GM12878 (cell line): Measurements from ENCODE around the gene EYS. TPM values are rescaled to one million over a fixed set of nuclear protein-coding genes. Genes with fewer than 3 reads are reported as not detected.

Source experiments
- ATAC-seq: fragments of 200-7000 bp; cut with Tn5 transposase; 3 replicates; pipeline ENCODE4 v1.9.1; 2020; ENCODE audit warnings: mild to moderate bottlenecking, moderate library complexity
- BruUV-seq: library from RNA; stranded (reverse); fragments of 400-500 nt; replicated peaks from 2 replicates; lab custom pipeline; 2021; lab: Mats Ljungman, UMichigan
- CTCF ChIA-PET: fragments of 300-600 bp; sonication (Branson Sonifier 250); formaldehyde crosslinking; extraction: SDS; loops from one replicate; lab custom pipeline; 2021; ENCODE audit warnings: inconsistent platforms; lab: Yijun Ruan, JAX
- POLR2A ChIA-PET: fragments of 350-600 bp; formaldehyde crosslinking; extraction: SDS; loops from one replicate; lab custom pipeline; 2021; ENCODE audit warnings: inconsistent platforms; lab: Charles Lee
- RAD21 ChIA-PET: fragments of 300-600 bp; sonication (Branson Sonifier 250); formaldehyde crosslinking; loops from one replicate; lab custom pipeline; 2023; ENCODE audit warnings: antibody characterized with exemption; ENCODE audit not compliant: unreplicated experiment; lab: Charles Lee
- SMC1A ChIA-PET: fragments of 300-600 bp; sonication (Branson Sonifier 250); formaldehyde crosslinking; loops from one replicate; lab custom pipeline; 2023; ENCODE audit not compliant: unreplicated experiment, uncharacterized antibody; lab: Charles Lee
- DNase-seq: peaks from one replicate; pipeline ENCODE4 v3.0.0-alpha.2; 2011; ENCODE audit warnings: low read depth, low spot score
- FAIRE-seq: peaks from 3 replicates; lab custom pipeline; 2011; peaks lifted over from hg19 to GRCh38; lab: Jason Lieb, UNC
- H2AFZ ChIP-seq: 2 replicates; pipeline ENCODE4 v1.6.0; 2011; ENCODE audit warnings: low read depth, low read length, control low read depth; ENCODE audit not compliant: control insufficient read depth
- H3K27ac ChIP-seq: 2 replicates; pipeline ENCODE4 v1.5.1; 2011; ENCODE audit warnings: control low read depth; ENCODE audit not compliant: control insufficient read depth, insufficient read depth
- H3K27me3 ChIP-seq, 2 experiments: replicated peaks in 1 of 2; 2 replicates each; pipeline versions ENCODE4 v1.6.0 to v1.6.1; 2011; ENCODE audit warnings: low read length in 1 of 2; ENCODE audit not compliant: control insufficient read depth in 2 of 2, insufficient read depth in 2 of 2
- H3K36me3 ChIP-seq, 2 experiments: 2 replicates each; pipeline ENCODE4 v1.5.1; 2011; ENCODE audit warnings: low read length in 1 of 2; ENCODE audit not compliant: control insufficient read depth in 2 of 2, insufficient read depth in 2 of 2
- H3K4me1 ChIP-seq: 2 replicates; pipeline ENCODE4 v1.6.1; 2011; ENCODE audit warnings: mild to moderate bottlenecking, low read length, moderate library complexity, mixed read lengths; ENCODE audit not compliant: control insufficient read depth, insufficient read depth
- H3K4me2 ChIP-seq: 2 replicates; pipeline ENCODE4 v1.6.0; 2011; ENCODE audit warnings: control low read depth; ENCODE audit not compliant: control insufficient read depth, insufficient read depth
- H3K4me3 ChIP-seq: fragments of 200-600 bp; sonication (generic); 2 replicates; pipeline ENCODE4 v1.5.1; 2016
- H3K79me2 ChIP-seq: 2 replicates; pipeline ENCODE4 v1.6.0; 2011; ENCODE audit warnings: low read length; ENCODE audit not compliant: control insufficient read depth, insufficient read depth
- H3K9ac ChIP-seq: 2 replicates; pipeline ENCODE4 v1.8.0; 2011; ENCODE audit warnings: low read length, control low read depth, mixed read lengths; ENCODE audit not compliant: control insufficient read depth, insufficient read depth
- H3K9me3 ChIP-seq: replicated peaks from 3 replicates; pipeline ENCODE4 v1.5.1; 2011; ENCODE audit warnings: mild to moderate bottlenecking, low read length; ENCODE audit not compliant: control insufficient read depth, insufficient read depth
- H4K20me1 ChIP-seq: 2 replicates; pipeline ENCODE4 v1.6.0; 2011; ENCODE audit not compliant: control insufficient read depth, insufficient read depth
- ASH2L ChIP-seq: fragments of 300-600, 200-600 bp; sonication (generic); IDR thresholded peaks from 2 replicates; pipeline ENCODE4 v1.6.1; 2017; ENCODE audit warnings: low read depth, mild to moderate bottlenecking, borderline replicate concordance
- BCL11A ChIP-seq: IDR thresholded peaks from 2 replicates; pipeline ENCODE4 v1.6.1; 2011; ENCODE audit warnings: low read depth, low read length
- BMI1 ChIP-seq: fragments of 450-650 bp; IDR thresholded peaks from 2 replicates; pipeline ENCODE4 v1.6.1; 2016; ENCODE audit warnings: mild to moderate bottlenecking, moderate library complexity, borderline replicate concordance
- DPF2 ChIP-seq: fragments of 450-650 bp; IDR thresholded peaks from 2 replicates; pipeline ENCODE4 v1.6.1; 2017; ENCODE audit warnings: mild to moderate bottlenecking
- ETV6 ChIP-seq, 2 experiments: fragments of 450-650 bp in 1 of 2; IDR thresholded peaks in 1 of 2; conservative IDR thresholded peaks in 1 of 2; 2 replicates each; pipeline ENCODE4 v1.6.1; 2014; ENCODE audit warnings: antibody characterized with exemption in 1 of 2, borderline replicate concordance in 1 of 2, low read depth in 1 of 2, mild to moderate bottlenecking in 1 of 2, moderate library complexity in 1 of 2
- HCFC1 ChIP-seq: fragments of 150-350 bp; IDR thresholded peaks from 2 replicates; pipeline ENCODE4 v1.6.1; 2014; ENCODE audit warnings: low read length
- MEF2B ChIP-seq: fragments of 450-650 bp; IDR thresholded peaks from 2 replicates; pipeline ENCODE4 v1.6.1; 2018; ENCODE audit warnings: mild to moderate bottlenecking, moderate library complexity; ENCODE audit not compliant: partially characterized antibody, poor library complexity, severe bottlenecking
- NBN ChIP-seq: fragments of 450-650 bp; IDR thresholded peaks from 2 replicates; pipeline ENCODE4 v1.6.1; 2016
- NRF1 ChIP-seq: conservative IDR thresholded peaks from 2 replicates; pipeline ENCODE4 v1.6.1; 2011; ENCODE audit warnings: mild to moderate bottlenecking, low read depth, low read length, improper control_type of control experiment
- SMAD1 ChIP-seq: fragments of 450-650 bp; IDR thresholded peaks from 2 replicates; pipeline ENCODE4 v1.6.1; 2018; ENCODE audit warnings: mild to moderate bottlenecking, low read depth; ENCODE audit not compliant: partially characterized antibody
- SMC3 ChIP-seq: IDR thresholded peaks from 2 replicates; pipeline ENCODE4 v1.6.1; 2011; ENCODE audit warnings: low read length, improper control_type of control experiment, borderline replicate concordance
- SUPT20H ChIP-seq: IDR thresholded peaks from 2 replicates; pipeline ENCODE4 v1.6.1; 2011; ENCODE audit warnings: low read depth, mild to moderate bottlenecking, low read length, moderate library complexity, borderline replicate concordance; ENCODE audit not compliant: control insufficient read depth
- ZNF687 ChIP-seq: fragments of 450-650 bp; IDR thresholded peaks from 2 replicates; pipeline ENCODE4 v1.6.1; 2017; ENCODE audit warnings: mild to moderate bottlenecking, moderate library complexity
- WGBS: methylation state at CpG from one replicate; pipeline ENCODE4 v1.1.6; 2016; ENCODE audit warnings: low lambda C conversion rate; ENCODE audit not compliant: insufficient replicate concordance, insufficient coverage; ENCODE audit errors: missing lambda C conversion rate; 5-methylcytosine and 5-hydroxymethylcytosine counted together
- in situ Hi-C: fragments of 300-500 bp; cut with MboI; formaldehyde crosslinking; loops from 9 replicates; pipeline ENCODE4 v1.14.3; 2018; ENCODE audit warnings: mixed read lengths
- intact Hi-C: fragments of 100-400 bp; cut with micrococcal nuclease; formaldehyde crosslinking; loops from one replicate; pipeline ENCODE4 v1.14.2; 2022; ENCODE audit not compliant: unreplicated experiment
- polyA plus RNA-seq, 11 experiments: library from polyadenylated mRNA; depleted of rRNA in 4 of 11; unstranded in 6 of 11; stranded (reverse) in 5 of 11; fragments of >200 nt; fragmentation: Nextera tagmentation in 4 of 11; fragmentation: Illumina TruSeq in 1 of 11; extraction: Ambion mirVana in 4 of 11; extraction: Trizol in 1 of 11; gene quantifications; 1 replicate in 1 of 11; 2 replicates in 10 of 11; pipeline versions ENCODE4 v1.2.1 to v1.2.3, GENCODE V29; 2011 to 2016; ENCODE audit warnings: inconsistent platforms in 2 of 11, missing spikeins in 2 of 11, low read depth in 1 of 11
- total RNA-seq, 4 experiments: library from RNA; depleted of rRNA in 3 of 4; stranded (reverse); fragments of >200 nt in 3 of 4; fragmentation: Illumina TruSeq in 1 of 4; extraction: Trizol in 1 of 4; gene quantifications; 2 replicates each; pipeline versions ENCODE4 v1.2.1 to v1.2.3, GENCODE V29; 2013 to 2021
- TF ChIP-seq, protein P1 (sequence below): fragments of 450-650 bp; IDR thresholded peaks from 2 replicates; pipeline ENCODE4 v1.6.1; 2016; ENCODE audit warnings: mild to moderate bottlenecking
- TF ChIP-seq, protein P2 (sequence below): IDR thresholded peaks from 2 replicates; pipeline ENCODE4 v1.6.1; 2012; ENCODE audit warnings: low read depth, low read length, improper control_type of control experiment

EYS gene
- total and polyA plus RNA-seq, 10 of the 15 experiments (the other 5 are each of a cell fraction or from before 2014, with no cell fraction given) = under 0.01 to 0.14 (median 0.02) TPM; not detected in 1

DNA sequence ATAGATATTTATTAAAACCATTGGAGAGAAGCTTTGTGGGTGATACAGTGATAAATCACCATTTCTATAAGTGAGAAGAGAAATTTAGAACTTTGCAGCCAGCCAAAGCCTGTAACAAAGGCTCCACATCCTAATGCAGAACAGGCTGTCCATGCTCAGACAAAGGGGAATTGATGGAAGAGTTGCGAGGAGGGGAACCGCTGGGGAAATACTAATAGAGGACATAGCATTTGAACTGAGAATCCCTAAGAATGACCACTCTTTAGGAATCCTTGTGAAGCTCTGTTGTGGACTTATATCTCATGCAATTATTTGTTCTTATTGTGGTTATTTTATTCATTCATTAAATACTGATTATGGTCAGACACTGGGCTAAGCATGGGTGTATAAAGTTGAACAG, 1903.7 kb downstream of the EYS start:
- no peak overlapping the region for H3K4me2 ChIP-seq
- intact Hi-C loops (loop anchor here (2.0 kb wide), 3 partner anchors 205 to 497 kb away; no protein-coding TSS in a partner anchor), in situ Hi-C loops (loop anchor here (10.0 kb wide), 1 partner anchor 739 kb away; no protein-coding TSS in a partner anchor)
- BruUV-seq = no TSS peak
- CTCF ChIA-PET = interaction anchor here (0.8 to 5.0 kb wide), 11 partner anchors 13 to 503 kb away, joined by 3 to 101 read pairs (median 6); no protein-coding TSS in a partner anchor
- no peaks in the 10 kb centered on the region for H4K20me1 ChIP-seq
- H3K4me1 ChIP-seq = no peaks in the 10 kb centered on the region
- H3K4me3 ChIP-seq = no peak overlapping the region
- 94% methylated on average over 2 of the region's 2 CpGs for WGBS
- H3K27me3 ChIP-seq = no peaks in the 10 kb centered on the region
- H3K9me3 ChIP-seq = no peaks in the 10 kb centered on the region
- SMC1A ChIA-PET = interaction anchor here (1.7 to 4.1 kb wide), 4 partner anchors 206 to 531 kb away, joined by 3 to 56 read pairs (median 32); no protein-coding TSS in a partner anchor
- RAD21 ChIA-PET = interaction anchor here (1.3 to 4.2 kb wide), 4 partner anchors 39 to 532 kb away, joined by 3 to 45 read pairs (median 8); no protein-coding TSS in a partner anchor
- H3K27ac ChIP-seq = no peak overlapping the region
- no peak for TF ChIP-seq ZNF687
- TF ChIP-seq NRF1 = no peak
- TF ChIP-seq SUPT20H = no peak
- TF ChIP-seq HCFC1 = no peak
- TF ChIP-seq, protein P1, sequence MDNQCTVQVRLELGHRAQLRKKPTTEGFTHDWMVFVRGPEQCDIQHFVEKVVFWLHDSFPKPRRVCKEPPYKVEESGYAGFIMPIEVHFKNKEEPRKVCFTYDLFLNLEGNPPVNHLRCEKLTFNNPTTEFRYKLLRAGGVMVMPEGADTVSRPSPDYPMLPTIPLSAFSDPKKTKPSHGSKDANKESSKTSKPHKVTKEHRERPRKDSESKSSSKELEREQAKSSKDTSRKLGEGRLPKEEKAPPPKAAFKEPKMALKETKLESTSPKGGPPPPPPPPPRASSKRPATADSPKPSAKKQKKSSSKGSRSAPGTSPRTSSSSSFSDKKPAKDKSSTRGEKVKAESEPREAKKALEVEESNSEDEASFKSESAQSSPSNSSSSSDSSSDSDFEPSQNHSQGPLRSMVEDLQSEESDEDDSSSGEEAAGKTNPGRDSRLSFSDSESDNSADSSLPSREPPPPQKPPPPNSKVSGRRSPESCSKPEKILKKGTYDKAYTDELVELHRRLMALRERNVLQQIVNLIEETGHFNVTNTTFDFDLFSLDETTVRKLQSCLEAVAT = no peak
- TF ChIP-seq DPF2 = no peak
- no peak for TF ChIP-seq ASH2L
- TF ChIP-seq NBN = no peak
- no peak for TF ChIP-seq MEF2B
- TF ChIP-seq, protein P2, sequence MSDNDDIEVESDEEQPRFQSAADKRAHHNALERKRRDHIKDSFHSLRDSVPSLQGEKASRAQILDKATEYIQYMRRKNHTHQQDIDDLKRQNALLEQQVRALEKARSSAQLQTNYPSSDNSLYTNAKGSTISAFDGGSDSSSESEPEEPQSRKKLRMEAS = no peak
- TF ChIP-seq BMI1 = no peak
- TF ChIP-seq ETV6 (conservative IDR thresholded peaks at IDR 0.05 in 1 of 2, IDR thresholded peaks at IDR 0.05 in 1 of 2; ENCODE audit: borderline replicate concordance in 1 of 2, low read depth in 1 of 2) = no peak
- no peak for TF ChIP-seq SMC3
- TF ChIP-seq BCL11A = no peak
- no peak for TF ChIP-seq SMAD1
- FAIRE-seq = no peak
- no peaks in the 10 kb centered on the region for H3K79me2 ChIP-seq
- POLR2A ChIA-PET = interaction anchor here (0.5 kb wide), 1 partner anchor 426 kb away, joined by 6 read pairs; no protein-coding TSS in a partner anchor
- ATAC-seq = no peak
- no peak overlapping the region for H3K9ac ChIP-seq
- H2AFZ ChIP-seq = no peak overlapping the region
- H3K36me3 ChIP-seq = no peaks in the 10 kb centered on the region
- no peak for DNase-seq
